H9 (cell line): Measurements from ENCODE around the gene RPRD2. TPM values are rescaled to one million over a fixed set of nuclear protein-coding genes. Genes with fewer than 3 reads are reported as not detected.

Source experiments
- DNase-seq: peaks from one replicate; pipeline ENCODE4 v3.0.0-alpha.2; 2017
- H2AFZ ChIP-seq: one replicate; pipeline ENCODE4 v1.6.1; 2013; ENCODE audit warnings: mild to moderate bottlenecking, low read length, control low read depth, moderate library complexity
- H2AK5ac ChIP-seq: 2 replicates; pipeline ENCODE4 v1.6.1; 2013; ENCODE audit warnings: low read length, control low read depth, mixed read lengths; ENCODE audit not compliant: insufficient read length
- H2BK120ac ChIP-seq: one replicate; pipeline ENCODE4 v1.6.1; 2013; ENCODE audit warnings: low read depth, mild to moderate bottlenecking, low read length, control low read depth, inconsistent platforms; ENCODE audit not compliant: poor library complexity, severe bottlenecking
- H2BK12ac ChIP-seq: 2 replicates; pipeline ENCODE4 v1.6.1; 2013; ENCODE audit warnings: low read length, control low read depth, mixed read lengths, low read depth; ENCODE audit not compliant: insufficient read length
- H2BK15ac ChIP-seq: 2 replicates; pipeline ENCODE4 v1.6.1; 2013; ENCODE audit warnings: low read depth, low read length, control low read depth
- H2BK20ac ChIP-seq: one replicate; pipeline ENCODE4 v1.6.1; 2013; ENCODE audit warnings: low read depth, mild to moderate bottlenecking, low read length, control low read depth, inconsistent platforms; ENCODE audit not compliant: poor library complexity, severe bottlenecking
- H2BK5ac ChIP-seq: 2 replicates; pipeline ENCODE4 v1.6.1; 2013; ENCODE audit warnings: low read length, control low read depth, mixed read lengths; ENCODE audit not compliant: insufficient read length
- H3K14ac ChIP-seq: 2 replicates; pipeline ENCODE4 v1.6.1; 2013; ENCODE audit warnings: low read length, control low read depth; ENCODE audit not compliant: insufficient read depth
- H3K18ac ChIP-seq: 2 replicates; pipeline ENCODE4 v1.6.1; 2013; ENCODE audit warnings: low read depth, mild to moderate bottlenecking, mixed read lengths, low read length, control low read depth; ENCODE audit not compliant: insufficient read length
- H3K23ac ChIP-seq: 2 replicates; pipeline ENCODE4 v1.6.1; 2013; ENCODE audit warnings: low read length, control low read depth, mixed read lengths, low read depth; ENCODE audit not compliant: insufficient read length
- H3K23me2 ChIP-seq: 2 replicates; pipeline ENCODE4 v1.6.1; 2013; ENCODE audit warnings: low read depth, mild to moderate bottlenecking, mixed read lengths, low read length, control low read depth; ENCODE audit not compliant: insufficient read length, poor library complexity, severe bottlenecking
- H3K27ac ChIP-seq: 2 replicates; pipeline ENCODE4 v1.5.1; 2013; ENCODE audit warnings: low read length, control low read depth, mixed read lengths, low read depth; ENCODE audit not compliant: insufficient read length
- H3K27me3 ChIP-seq: 2 replicates; pipeline ENCODE4 v1.6.1; 2013; ENCODE audit warnings: low read length, control low read depth, inconsistent platforms; ENCODE audit not compliant: insufficient read depth
- H3K4ac ChIP-seq: 2 replicates; pipeline ENCODE4 v1.6.1; 2013; ENCODE audit warnings: low read depth, mild to moderate bottlenecking, control low read depth, inconsistent platforms, low read length, moderate library complexity
- H3K4me1 ChIP-seq: 2 replicates; pipeline ENCODE4 v1.6.1; 2013; ENCODE audit warnings: low read length, control low read depth, inconsistent platforms; ENCODE audit not compliant: insufficient read depth
- H3K4me2 ChIP-seq: 2 replicates; pipeline ENCODE4 v1.6.1; 2013; ENCODE audit warnings: low read length, control low read depth, mixed read lengths; ENCODE audit not compliant: insufficient read length, insufficient read depth
- H3K56ac ChIP-seq: 2 replicates; pipeline ENCODE4 v1.6.1; 2013; ENCODE audit warnings: low read depth, mild to moderate bottlenecking, mixed read lengths, low read length, control low read depth; ENCODE audit not compliant: insufficient read length
- H3K79me1 ChIP-seq: 2 replicates; pipeline ENCODE4 v1.6.1; 2013; ENCODE audit warnings: low read depth, mild to moderate bottlenecking, moderate library complexity, low read length, control low read depth, inconsistent platforms; ENCODE audit not compliant: insufficient read depth, poor library complexity, severe bottlenecking
- H3K79me2 ChIP-seq: 2 replicates; pipeline ENCODE4 v1.6.1; 2013; ENCODE audit warnings: low read length, control low read depth, inconsistent platforms; ENCODE audit not compliant: insufficient read depth
- H3K9ac ChIP-seq: 2 replicates; pipeline ENCODE4 v1.6.1; 2013; ENCODE audit warnings: low read length, control low read depth, mixed read lengths; ENCODE audit not compliant: insufficient read length; ENCODE audit errors: extremely low read depth
- H3K9me3 ChIP-seq: one replicate; pipeline ENCODE4 v1.6.1; 2013; ENCODE audit warnings: low read depth, low read length, inconsistent platforms; ENCODE audit not compliant: control insufficient read depth
- H3T11ph ChIP-seq: one replicate; pipeline ENCODE4 v1.6.1; 2013; ENCODE audit warnings: mild to moderate bottlenecking, low read length, control low read depth, inconsistent platforms
- H4K20me1 ChIP-seq: one replicate; pipeline ENCODE4 v1.6.1; 2013; ENCODE audit not compliant: control insufficient read depth, insufficient read length, insufficient read depth
- H4K5ac ChIP-seq: 2 replicates; pipeline ENCODE4 v1.6.1; 2013; ENCODE audit warnings: low read depth, mild to moderate bottlenecking, mixed read lengths, low read length, control low read depth; ENCODE audit not compliant: insufficient read length
- H4K8ac ChIP-seq: replicated peaks from 2 replicates; pipeline ENCODE4 v1.6.1; 2013; ENCODE audit warnings: low read length, control low read depth, mixed read lengths, low read depth; ENCODE audit not compliant: insufficient read length
- H4K91ac ChIP-seq: 2 replicates; pipeline ENCODE4 v1.6.1; 2013; ENCODE audit warnings: low read depth, mild to moderate bottlenecking, moderate library complexity, mixed read lengths, low read length, control low read depth; ENCODE audit not compliant: insufficient read length
- H3K27ac Mint-ChIP-seq, 3 experiments: 2 replicates in 2 of 3; 3 replicates in 1 of 3; pipeline ENCODE4 v1.8.0; 2020 to 2021; ENCODE audit warnings: mixed read lengths in 3 of 3, mild to moderate bottlenecking in 1 of 3, moderate library complexity in 1 of 3
- H3K27me3 Mint-ChIP-seq: 2 replicates; pipeline ENCODE4 v1.8.0; 2021; ENCODE audit warnings: low read depth, mild to moderate bottlenecking, moderate library complexity, mixed read lengths
- H3K36me3 Mint-ChIP-seq, 3 experiments: 2 replicates in 2 of 3; 3 replicates in 1 of 3; pipeline ENCODE4 v1.8.0; 2020 to 2021; ENCODE audit warnings: low read depth in 3 of 3, mixed read lengths in 3 of 3; ENCODE audit not compliant: insufficient read depth in 1 of 3
- H3K4me1 Mint-ChIP-seq, 2 experiments: 2 replicates each; pipeline ENCODE4 v1.8.0; 2020; ENCODE audit warnings: mixed read lengths in 2 of 2
- H3K4me3 Mint-ChIP-seq, 2 experiments: 2 replicates in 1 of 2; 3 replicates in 1 of 2; pipeline ENCODE4 v1.8.0; 2020 to 2021; ENCODE audit warnings: mild to moderate bottlenecking in 2 of 2, mixed read lengths in 2 of 2, moderate library complexity in 1 of 2
- H3K9me3 Mint-ChIP-seq, 2 experiments: 2 replicates in 1 of 2; 3 replicates in 1 of 2; pipeline ENCODE4 v1.8.0; 2020; ENCODE audit warnings: mild to moderate bottlenecking in 2 of 2, mixed read lengths in 2 of 2, moderate library complexity in 1 of 2
- CTCF ChIP-seq: fragments of 200-600 bp; sonication (generic); conservative IDR thresholded peaks from 3 replicates; pipeline ENCODE4 v1.8.0; 2021; ENCODE audit warnings: antibody characterized with exemption, mild to moderate bottlenecking
- WGBS: extraction: QIAGEN DNeasy Blood & Tissue Kit; methylation state at CpG from one replicate; pipeline ENCODE4 v1.1.7; 2013; ENCODE audit warnings: missing lambda C conversion rate, low lambda C conversion rate, mixed read lengths; ENCODE audit not compliant: insufficient read length; ENCODE audit errors: extremely low coverage; 5-methylcytosine and 5-hydroxymethylcytosine counted together
- total RNA-seq: library from RNA; stranded (reverse); gene quantifications from 2 replicates; pipeline ENCODE4 v1.2.1, GENCODE V29; 2021

The RPRD2 gene
- total RNA-seq, 1 experiment from 2014 or later: 39.0 TPM

- peaks cover 3% of the 10 kb centered on the region for H3K79me1 ChIP-seq
- H3K23ac ChIP-seq: no peak overlapping the region
- no peak overlapping the region for H3K4me3 Mint-ChIP-seq
- H2BK20ac ChIP-seq: no peak overlapping the region
- no peaks in the 10 kb centered on the region for H3K23me2 ChIP-seq
- H2BK15ac ChIP-seq: no peak overlapping the region
- no peak overlapping the region for H3K9ac ChIP-seq
- H4K20me1 ChIP-seq: no peaks in the 10 kb centered on the region
- no peak for TF ChIP-seq CTCF
- no peak overlapping the region for H3K4ac ChIP-seq
- H3K18ac ChIP-seq: no peak overlapping the region
- H2BK120ac ChIP-seq: no peak overlapping the region
- H4K8ac ChIP-seq: no peak overlapping the region
- no peak overlapping the region for H2BK5ac ChIP-seq
- H3K56ac ChIP-seq: no peak overlapping the region
- no peak overlapping the region for H4K5ac ChIP-seq
- H2BK12ac ChIP-seq: no peak overlapping the region
- no peaks in the 10 kb centered on the region for H3K79me2 ChIP-seq
- H3K27ac Mint-ChIP-seq: peak overlapping the region in 1 of 3 experiments; percentile 81; a peak in 1 of 7 replicates
- no peak overlapping the region for H3K4me2 ChIP-seq
- no peaks in the 10 kb centered on the region for H3K9me3 Mint-ChIP-seq
- H3K27me3 ChIP-seq: no peaks in the 10 kb centered on the region
- peaks cover 3 to 27% (median 12%) of the 10 kb centered on the region in 3 experiments; a peak in 5 of 7 replicates for H3K36me3 Mint-ChIP-seq
- no peaks in the 10 kb centered on the region for H3K27me3 Mint-ChIP-seq
- H2AFZ ChIP-seq: no peak overlapping the region
- H3K14ac ChIP-seq: no peak overlapping the region
- H3T11ph ChIP-seq: no peak overlapping the region
- no peak for DNase-seq
- H4K91ac ChIP-seq: no peak overlapping the region
- H2AK5ac ChIP-seq: no peak overlapping the region
- WGBS: no CpG with 5 or more reads among the region's 2 CpGs
- H3K27ac ChIP-seq: no peak overlapping the region
- H3K4me1 ChIP-seq: no peaks in the 10 kb centered on the region
- H3K4me1 Mint-ChIP-seq: no peaks in the 10 kb centered on the region
- no peaks in the 10 kb centered on the region for H3K9me3 ChIP-seq
Measured at GRCh38 chr1:150422541-150422940, 58.6 kb downstream of the RPRD2 start.
